Heart right ventricle (tissue), 16 donors: ENCODE data around the gene EXOC6. TPM values are rescaled to one million over a fixed set of nuclear protein-coding genes. Genes with fewer than 3 reads are reported as not detected.

ENCODE experiments used
- ATAC-seq, 8 donors: fragments of 200-7000 bp; cut with Tn5 transposase; one replicate each; pipeline ENCODE4 v1.9.1; 2020; ENCODE audit warnings: mild to moderate bottlenecking in 8 of 8, moderate library complexity in 8 of 8, moderate number of reproducible peaks in 1 of 8
- DNase-seq, 2 donors: peaks; one replicate each; pipeline ENCODE4 v3.0.0-alpha.2; 2020
- H3K27ac ChIP-seq, 10 donors: fragments of 200-600 bp; sonication (generic) in 2 of 10; one replicate each; pipeline versions ENCODE4 v1.5.0 to v1.8.0; 2020 to 2022; ENCODE audit warnings: mild to moderate bottlenecking in 3 of 10
- H3K27me3 ChIP-seq, 7 donors: fragments of 200-600 bp; one replicate each; pipeline ENCODE4 v1.8.0; 2021 to 2022; ENCODE audit warnings: mild to moderate bottlenecking in 2 of 7
- H3K36me3 ChIP-seq, 9 donors: fragments of 200-600 bp; sonication (generic) in 1 of 9; one replicate each; pipeline versions ENCODE4 v1.5.0 to v1.8.0; 2020 to 2022; ENCODE audit warnings: mild to moderate bottlenecking in 2 of 9
- H3K4me1 ChIP-seq, 9 donors: fragments of 200-600 bp; sonication (generic) in 1 of 9; one replicate each; pipeline versions ENCODE4 v1.5.0 to v1.8.0; 2020 to 2022; ENCODE audit warnings: mild to moderate bottlenecking in 4 of 9
- H3K4me3 ChIP-seq, 10 donors: fragments of 200-600 bp; sonication (generic) in 2 of 10; one replicate each; pipeline versions ENCODE4 v1.5.0 to v1.8.0; 2020 to 2022; ENCODE audit warnings: mild to moderate bottlenecking in 7 of 10, moderate library complexity in 2 of 10
- H3K9me3 ChIP-seq, 11 donors: fragments of 200-600 bp in 10 of 11; sonication (generic) in 2 of 11; one replicate each; pipeline versions ENCODE4 v1.5.0 to v1.8.0; 2013 to 2022; ENCODE audit warnings: mild to moderate bottlenecking in 2 of 11, control low read depth in 1 of 11, moderate library complexity in 1 of 11
- CTCF ChIP-seq, 9 donors: fragments of 200-600 bp; sonication (generic) in 2 of 9; IDR thresholded peaks; one replicate each; pipeline versions ENCODE4 v1.5.0 to v1.8.0; 2021 to 2022; ENCODE audit warnings: antibody characterized with exemption in 9 of 9, mild to moderate bottlenecking in 5 of 9, moderate library complexity in 1 of 9
- WGBS, 2 donors: extraction: QIAGEN DNeasy Blood & Tissue Kit; methylation state at CpG; one replicate each; pipeline ENCODE4 v1.1.7; 2013; ENCODE audit warnings: inconsistent platforms in 1 of 2; 5-methylcytosine and 5-hydroxymethylcytosine counted together
- intact Hi-C, 10 donors: fragments of 100-400 bp; cut with DNase I; formaldehyde crosslinking; loops; one replicate each; pipeline versions ENCODE4 v1.11.1 to v1.14.2; 2022
- polyA plus RNA-seq, 2 donors: library from polyadenylated mRNA; stranded (reverse); fragments of 200-250 nt; gene quantifications; one replicate each; pipeline ENCODE4 v1.2.3, GENCODE V29; 2013
- total RNA-seq, 10 donors: library from RNA; stranded (reverse); fragmentation: NEBNext Ultra II Directional in 3 of 10; extraction: Animal tissue kit (Norgen Biotek cat#: 25700) in 3 of 10; gene quantifications; one replicate each; pipeline versions ENCODE4 v1.2.1 to v1.2.4, GENCODE V29; 2021 to 2023
- donor health status: Arrhythmogenic right ventricular cardiomyopathy.
- donor health status: ischemic (EF 13 %, LVEDD 7.1; RV severe dilation, severe dysfunction).
- donor health status: healthy with polysubstance abuse.
- donor health status: DM: no; HTN: yes; CAD: no.
- donor health status: DM: no; HTN: no; CAD: no.
- donor health status: ischemic (EF 25% LVEDD 6.9; RV normal size, moderate dysfunction).
- donor health status: ischemic (EF 25% LVEDD 5.7; RV mildly dilated, moderate dysfunction).
- donor health status: healthy.
- donor health status: DM: yes; HTN: yes; CAD: no.
- donor health status: Ischemic cardiomyopathy.
- donor health status: ischemic (EF 35%, LVEDD 5.7; RV mildly dilated, moderate dysfunction).
- donor health status: nonischemic (EF 11% LVEDD 7.7; RV severe dilation, severe dysfunction).
- donor health status: DM: yes; HTN: yes; CAD: no.
- donor health status: PGD.
- donor health status: ischemic (EF 29% LVEDD 5.4; RV normal size, mild dysfunction).
- donor health status: nonischemic (EF 23%, LVEDD 6.1; RV moderate dilation, normal function).

EXOC6 gene
- total and polyA plus RNA-seq, 12 donors = 3.3 to 11.7 (median 9.2) TPM

DNA sequence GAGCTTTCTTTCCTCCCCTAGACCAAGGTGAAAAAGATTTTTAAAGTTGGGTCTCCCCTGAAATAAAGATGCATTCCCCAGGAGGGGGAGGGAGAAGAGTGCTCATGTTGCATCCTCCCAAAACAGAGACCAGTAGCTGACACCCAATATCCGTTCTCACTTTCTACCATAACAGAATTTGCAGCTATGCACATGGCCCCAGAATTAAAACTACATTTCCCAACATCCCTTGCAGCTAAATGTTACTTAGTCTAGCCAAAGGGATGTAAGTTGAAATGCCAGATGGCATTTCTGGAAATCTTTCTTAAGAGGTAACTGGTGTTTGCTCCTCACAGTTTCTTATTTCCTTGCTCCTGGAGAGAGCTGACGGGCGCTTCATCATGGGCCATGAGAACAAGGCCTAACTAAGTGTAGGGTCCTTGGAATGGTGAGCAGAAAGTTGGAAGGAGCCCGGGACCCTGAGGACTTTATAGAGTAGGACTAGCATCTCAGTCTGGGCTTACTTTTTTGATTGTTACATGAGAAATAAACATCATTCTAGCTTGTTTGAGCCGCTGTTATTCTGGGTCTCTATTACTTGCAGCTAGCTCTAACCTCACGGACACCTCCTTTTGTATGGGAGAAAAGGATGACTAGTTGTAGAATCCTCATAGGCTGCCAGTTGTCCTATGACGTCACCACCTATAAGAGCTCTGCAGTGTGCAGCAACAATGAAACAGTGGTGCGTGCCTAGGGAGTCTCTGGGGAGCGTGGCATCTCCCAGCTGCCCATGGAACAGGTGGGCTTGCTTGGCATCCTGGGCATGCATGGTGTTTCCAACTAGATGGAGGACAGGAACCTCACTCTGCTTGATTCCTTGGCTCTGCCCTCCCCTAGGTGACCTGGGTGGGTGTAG, 46.1 kb upstream of the EXOC6 start:
- intact Hi-C loops = no loop called here
- DNase-seq (no peak), ATAC-seq (no peak)
- H3K27me3 ChIP-seq = no peaks in the 10 kb centered on the region
- no peaks in the 10 kb centered on the region for H3K4me1 ChIP-seq
- H3K4me3 ChIP-seq = no peak overlapping the region
- 80 to 81% methylated on average over 9 of the region's 9 CpGs for WGBS, 2 donors
- TF ChIP-seq CTCF (IDR thresholded peaks at IDR 0.05) = no peak
- H3K27ac ChIP-seq = no peak overlapping the region
- H3K9me3 ChIP-seq = peaks cover 0 to 7% (median 0%) of the 10 kb centered on the region in 11 donors
- H3K36me3 ChIP-seq = no peaks in the 10 kb centered on the region

DNA sequence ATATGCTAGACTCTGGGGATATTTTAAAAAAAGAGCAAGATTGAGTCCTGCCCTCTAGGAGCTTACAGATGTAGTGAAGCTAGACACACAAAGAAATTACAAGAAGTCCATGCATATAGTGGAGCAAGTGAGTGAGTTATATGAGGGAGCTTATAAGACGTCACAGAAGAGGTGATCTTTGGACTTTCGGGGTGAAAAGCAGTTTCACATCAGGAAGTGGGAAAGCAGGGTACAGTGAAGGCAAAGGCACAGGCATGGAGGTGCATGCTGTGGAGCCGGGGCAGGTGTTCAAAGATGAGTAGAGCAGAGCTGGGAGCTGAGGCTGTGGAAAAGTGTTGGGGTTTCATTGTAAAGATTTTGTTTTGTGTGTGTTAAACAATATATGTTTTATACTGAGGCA, 38.5 kb upstream of the EXOC6 start:
- Histone ChIP-seq H3K9me3 (no peaks in the 10 kb centered on the region), H3K4me3 (no peak overlapping the region), H3K27ac (no peak overlapping the region), H3K4me1 (peaks cover 0 to 8% (median 0%) of the 10 kb centered on the region in 9 donors), H3K27me3 (peaks cover 0 to 11% (median 0%) of the 10 kb centered on the region in 7 donors), H3K36me3 (no peaks in the 10 kb centered on the region)
- WGBS, 2 donors = 89 to 95% methylated on average over 3 of the region's 3 CpGs
- ATAC-seq (no peak), DNase-seq (no peak)
- intact Hi-C loops = loop anchor here in 4 of 10 donors (5.0 to 10.0 kb wide), 3 partner anchors 53 to 118 kb away; no protein-coding TSS in a partner anchor
- no peak for TF ChIP-seq CTCF (IDR thresholded peaks at IDR 0.05)

DNA sequence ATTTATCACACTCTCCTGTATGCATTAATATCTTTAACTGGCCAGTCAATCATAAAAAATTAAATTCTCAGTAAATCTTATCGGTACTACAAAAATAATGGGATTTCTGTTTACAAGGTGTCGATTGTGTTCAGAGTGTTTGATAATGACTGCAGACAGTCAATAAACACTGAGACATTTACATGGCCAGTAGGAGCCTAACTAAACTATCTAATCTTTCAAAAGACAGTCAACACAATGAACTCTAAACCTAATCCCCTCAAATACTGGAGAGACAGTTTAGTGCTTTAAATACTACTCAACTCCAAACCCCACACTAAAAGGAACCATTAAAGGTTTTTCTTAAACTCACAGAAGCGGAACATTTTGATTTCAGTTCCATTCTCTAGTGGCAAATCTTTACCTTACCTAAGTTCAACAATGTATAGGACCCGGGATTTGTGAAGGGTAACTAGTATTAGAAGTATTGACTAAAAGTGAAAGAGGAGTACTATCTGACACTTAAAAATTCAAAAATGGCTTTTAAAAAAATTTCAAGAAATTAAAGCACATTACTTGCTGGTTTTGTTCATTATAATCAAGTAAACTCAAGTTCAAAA, 37.3 kb upstream of the EXOC6 start:
- no peaks in the 10 kb centered on the region for H3K9me3 ChIP-seq
- H3K36me3 ChIP-seq = no peaks in the 10 kb centered on the region
- 51 to 81% methylated on average over 4 of the region's 4 CpGs for WGBS, 2 donors
- intact Hi-C loops = loop anchor here in 4 of 10 donors (5.0 to 10.0 kb wide), 3 partner anchors 54 to 119 kb away; no protein-coding TSS in a partner anchor
- DNase-seq (no peak), ATAC-seq (no peak)
- no peak overlapping the region for H3K4me3 ChIP-seq
- no peak overlapping the region for H3K27ac ChIP-seq
- no peak for TF ChIP-seq CTCF (IDR thresholded peaks at IDR 0.05)
- H3K27me3 ChIP-seq = peaks cover 0 to 11% (median 0%) of the 10 kb centered on the region in 7 donors
- H3K4me1 ChIP-seq = peaks cover 0 to 10% (median 0%) of the 10 kb centered on the region in 9 donors

- ATAC-seq = peak in 5 of 8 donors; percentile 16 to 47 (median 39)
- TF ChIP-seq CTCF (IDR thresholded peaks at IDR 0.05) = no peak
- Histone ChIP-seq H3K9me3 (no peaks in the 10 kb centered on the region), H3K27me3 (peaks cover 0 to 11% (median 0%) of the 10 kb centered on the region in 7 donors), H3K4me1 (peaks cover 0 to 17% (median 0%) of the 10 kb centered on the region in 9 donors), H3K27ac (peak overlapping the region in 1 of 10 donors; percentile 3), H3K4me3 (no peak overlapping the region), H3K36me3 (no peaks in the 10 kb centered on the region)
- DNase-seq = peak in 1 of 2 donors; percentile 23
- intact Hi-C loops = loop anchor here in 4 of 10 donors (5.0 to 10.0 kb wide), 3 partner anchors 55 to 120 kb away; no protein-coding TSS in a partner anchor
- WGBS, 2 donors = 62 to 75% methylated on average over 1 of the region's 1 CpG
Observed at GRCh38 chr10:92811986-92812385, 36.3 kb upstream of the EXOC6 start.
